Measurements from ENCODE around the gene RAB27A. TPM values are rescaled to one million over a fixed set of nuclear protein-coding genes. Genes with fewer than 3 reads are reported as not detected.

The RAB27A gene
- total and polyA plus RNA-seq, 9 of the 15 experiments (the other 6 are each of a cell fraction or from before 2014, with no cell fraction given), result 31.5 to 171 (median 80.4) TPM

DNA sequence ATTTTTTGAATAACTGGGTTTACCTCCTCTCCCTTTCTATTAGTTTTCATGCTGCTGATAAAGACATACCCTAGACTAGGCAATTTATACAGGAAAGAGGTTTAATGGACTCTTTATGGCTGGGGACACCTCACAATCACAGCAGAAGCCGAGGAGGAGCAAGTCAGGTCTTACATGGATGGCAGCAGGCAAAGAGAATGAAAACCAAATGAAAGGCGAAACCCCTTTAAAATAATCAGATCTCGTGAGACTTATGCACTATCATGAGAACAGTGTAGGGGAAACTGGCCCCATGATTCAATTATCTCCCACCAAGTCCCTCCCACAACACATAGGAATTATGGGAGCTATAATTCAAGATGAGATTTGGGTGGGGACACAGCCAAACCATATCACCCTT lies 90.9 kb downstream of the RAB27A start:
- 90% methylated on average over 3 of the region's 3 CpGs for WGBS (ENCODE audit: insufficient coverage, low coverage, missing lambda C conversion rate)
- no peak for TF ChIP-seq ZNF589 (CRISPR knock-in tag; IDR thresholded peaks at IDR 0.05; ENCODE audit: low read depth)
- TF ChIP-seq, protein P1, sequence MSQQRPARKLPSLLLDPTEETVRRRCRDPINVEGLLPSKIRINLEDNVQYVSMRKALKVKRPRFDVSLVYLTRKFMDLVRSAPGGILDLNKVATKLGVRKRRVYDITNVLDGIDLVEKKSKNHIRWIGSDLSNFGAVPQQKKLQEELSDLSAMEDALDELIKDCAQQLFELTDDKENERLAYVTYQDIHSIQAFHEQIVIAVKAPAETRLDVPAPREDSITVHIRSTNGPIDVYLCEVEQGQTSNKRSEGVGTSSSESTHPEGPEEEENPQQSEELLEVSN (IDR thresholded peaks at IDR 0.05; ENCODE audit: borderline replicate concordance in 1 of 2, extremely low read depth in 1 of 2, insufficient read depth in 1 of 2, insufficient read length in 1 of 2, low read depth in 1 of 2, low read length in 1 of 2, poor library complexity in 1 of 2, severe bottlenecking in 1 of 2), result no peak
- TF ChIP-seq, protein P2, sequence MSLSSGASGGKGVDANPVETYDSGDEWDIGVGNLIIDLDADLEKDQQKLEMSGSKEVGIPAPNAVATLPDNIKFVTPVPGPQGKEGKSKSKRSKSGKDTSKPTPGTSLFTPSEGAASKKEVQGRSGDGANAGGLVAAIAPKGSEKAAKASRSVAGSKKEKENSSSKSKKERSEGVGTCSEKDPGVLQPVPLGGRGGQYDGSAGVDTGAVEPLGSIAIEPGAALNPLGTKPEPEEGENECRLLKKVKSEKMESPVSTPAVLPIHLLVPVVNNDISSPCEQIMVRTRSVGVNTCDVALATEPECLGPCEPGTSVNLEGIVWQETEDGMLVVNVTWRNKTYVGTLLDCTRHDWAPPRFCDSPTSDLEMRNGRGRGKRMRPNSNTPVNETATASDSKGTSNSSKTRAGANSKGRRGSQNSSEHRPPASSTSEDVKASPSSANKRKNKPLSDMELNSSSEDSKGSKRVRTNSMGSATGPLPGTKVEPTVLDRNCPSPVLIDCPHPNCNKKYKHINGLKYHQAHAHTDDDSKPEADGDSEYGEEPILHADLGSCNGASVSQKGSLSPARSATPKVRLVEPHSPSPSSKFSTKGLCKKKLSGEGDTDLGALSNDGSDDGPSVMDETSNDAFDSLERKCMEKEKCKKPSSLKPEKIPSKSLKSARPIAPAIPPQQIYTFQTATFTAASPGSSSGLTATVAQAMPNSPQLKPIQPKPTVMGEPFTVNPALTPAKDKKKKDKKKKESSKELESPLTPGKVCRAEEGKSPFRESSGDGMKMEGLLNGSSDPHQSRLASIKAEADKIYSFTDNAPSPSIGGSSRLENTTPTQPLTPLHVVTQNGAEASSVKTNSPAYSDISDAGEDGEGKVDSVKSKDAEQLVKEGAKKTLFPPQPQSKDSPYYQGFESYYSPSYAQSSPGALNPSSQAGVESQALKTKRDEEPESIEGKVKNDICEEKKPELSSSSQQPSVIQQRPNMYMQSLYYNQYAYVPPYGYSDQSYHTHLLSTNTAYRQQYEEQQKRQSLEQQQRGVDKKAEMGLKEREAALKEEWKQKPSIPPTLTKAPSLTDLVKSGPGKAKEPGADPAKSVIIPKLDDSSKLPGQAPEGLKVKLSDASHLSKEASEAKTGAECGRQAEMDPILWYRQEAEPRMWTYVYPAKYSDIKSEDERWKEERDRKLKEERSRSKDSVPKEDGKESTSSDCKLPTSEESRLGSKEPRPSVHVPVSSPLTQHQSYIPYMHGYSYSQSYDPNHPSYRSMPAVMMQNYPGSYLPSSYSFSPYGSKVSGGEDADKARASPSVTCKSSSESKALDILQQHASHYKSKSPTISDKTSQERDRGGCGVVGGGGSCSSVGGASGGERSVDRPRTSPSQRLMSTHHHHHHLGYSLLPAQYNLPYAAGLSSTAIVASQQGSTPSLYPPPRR (CRISPR knock-in tag; IDR thresholded peaks at IDR 0.05; ENCODE audit: borderline replicate concordance), result no peak
- 0 out of 2 replicates have a peak, but pooled peaks have one; percentile 47 for TF ChIP-seq XRCC3 (IDR thresholded peaks at IDR 0.05)
- TF ChIP-seq ZFP36 (IDR thresholded peaks at IDR 0.05; ENCODE audit: low read depth, low read length, partially characterized antibody), result peak; percentile 45
- TF ChIP-seq FOXM1 (IDR thresholded peaks at IDR 0.05; ENCODE audit: low read depth), result peak; percentile 40; the same call in 1 of the 2 replicates
- TF ChIP-seq FOXM1 (CRISPR knock-in tag; IDR thresholded peaks at IDR 0.05; ENCODE audit: low read depth), result no peak
- TF ChIP-seq, protein P3, sequence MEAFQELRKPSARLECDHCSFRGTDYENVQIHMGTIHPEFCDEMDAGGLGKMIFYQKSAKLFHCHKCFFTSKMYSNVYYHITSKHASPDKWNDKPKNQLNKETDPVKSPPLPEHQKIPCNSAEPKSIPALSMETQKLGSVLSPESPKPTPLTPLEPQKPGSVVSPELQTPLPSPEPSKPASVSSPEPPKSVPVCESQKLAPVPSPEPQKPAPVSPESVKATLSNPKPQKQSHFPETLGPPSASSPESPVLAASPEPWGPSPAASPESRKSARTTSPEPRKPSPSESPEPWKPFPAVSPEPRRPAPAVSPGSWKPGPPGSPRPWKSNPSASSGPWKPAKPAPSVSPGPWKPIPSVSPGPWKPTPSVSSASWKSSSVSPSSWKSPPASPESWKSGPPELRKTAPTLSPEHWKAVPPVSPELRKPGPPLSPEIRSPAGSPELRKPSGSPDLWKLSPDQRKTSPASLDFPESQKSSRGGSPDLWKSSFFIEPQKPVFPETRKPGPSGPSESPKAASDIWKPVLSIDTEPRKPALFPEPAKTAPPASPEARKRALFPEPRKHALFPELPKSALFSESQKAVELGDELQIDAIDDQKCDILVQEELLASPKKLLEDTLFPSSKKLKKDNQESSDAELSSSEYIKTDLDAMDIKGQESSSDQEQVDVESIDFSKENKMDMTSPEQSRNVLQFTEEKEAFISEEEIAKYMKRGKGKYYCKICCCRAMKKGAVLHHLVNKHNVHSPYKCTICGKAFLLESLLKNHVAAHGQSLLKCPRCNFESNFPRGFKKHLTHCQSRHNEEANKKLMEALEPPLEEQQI (IDR thresholded peaks at IDR 0.05), result peak; percentile 90
- TF ChIP-seq ESRRA (IDR thresholded peaks at IDR 0.05; ENCODE audit: borderline replicate concordance, low read depth), result no peak
- TF ChIP-seq ZEB2 (IDR thresholded peaks at IDR 0.05), result peak; percentile 78
- peak in 1 of 2 experiments; percentile 87; a peak in 2 of 3 replicates for TF ChIP-seq CBX3 (IDR thresholded peaks at IDR 0.05; ENCODE audit: borderline replicate concordance in 1 of 2, low read length in 2 of 2)
- peak; percentile 89; the same call in 1 of the 2 replicates for TF ChIP-seq CC2D1A (IDR thresholded peaks at IDR 0.05)
- no peak for TF ChIP-seq TAF15 (IDR thresholded peaks at IDR 0.05; ENCODE audit: low read depth, low read length)

More for the DNA sequence above, 90.9 kb downstream of the RAB27A start:
- no peak overlapping the region for H3K4me2 ChIP-seq (ENCODE audit: insufficient read depth, low read length)
- ChIA-PET CTCF (ENCODE audit: low intra/inter-chr PET ratio) (no interaction called here), POLR2A (interaction anchor here (0.6 kb wide), 1 partner anchor 18 kb away, joined by 4 read pairs; no protein-coding TSS in a partner anchor)
- H4K20me1 ChIP-seq (replicated peaks; ENCODE audit: control insufficient read depth, insufficient read depth, low read length), result peaks cover 18% of the 10 kb centered on the region; the same call in 1 of the 2 replicates
- no peak overlapping the region for H3K9ac ChIP-seq (ENCODE audit: insufficient read depth in 1 of 2, low read depth in 2 of 2, low read length in 2 of 2)
- no peaks in the 10 kb centered on the region for H3K9me1 ChIP-seq (ENCODE audit: control insufficient read depth, insufficient read depth, low read length)
- no TSS peak for BruUV-seq (replicated peaks)
- H3K4me1 ChIP-seq (replicated peaks in 1 of 2; ENCODE audit: control insufficient read depth in 2 of 2, insufficient read depth in 2 of 2, low read length in 2 of 2), result peaks cover 3 to 14% of the 10 kb centered on the region in 2 experiments; a peak in 3 of 5 replicates
- in situ Hi-C loops (cut with MboI) (no loop called here), intact Hi-C loops (cut with micrococcal nuclease) (loop anchor here (5.0 kb wide), 2 partner anchors 89 to 239 kb away; partner anchors contain the start of gene RAB27A)
- H3K9me3 ChIP-seq (replicated peaks; ENCODE audit: control insufficient read depth, insufficient read depth, low read depth, low read length), result peaks cover 13% of the 10 kb centered on the region
- H2AFZ ChIP-seq (ENCODE audit: low read depth, low read length), result no peak overlapping the region
- H3K36me3 ChIP-seq (ENCODE audit: control insufficient read depth, insufficient read depth, low read length), result peaks cover 25% of the 10 kb centered on the region
- H3K4me3 ChIP-seq, result no peak overlapping the region
- ATAC-seq (no peak), DNase-seq (ENCODE audit: extremely low read depth in 1 of 4, low spot score in 3 of 4) (peak in 1 of 4 experiments; percentile 18), FAIRE-seq (no peak)
- H3K79me2 ChIP-seq (ENCODE audit: control insufficient read depth, insufficient read depth, low read length), result peaks cover 33% of the 10 kb centered on the region
- no peaks in the 10 kb centered on the region for H3K27me3 ChIP-seq (ENCODE audit: control insufficient read depth in 2 of 2, insufficient read depth in 2 of 2, low read length in 2 of 2)
- no peak overlapping the region for H3K27ac ChIP-seq (ENCODE audit: extremely low read depth, low read depth, low read length)
